ENCODE results near the gene GNL2. TPM values are rescaled to one million over a fixed set of nuclear protein-coding genes. Genes with fewer than 3 reads are reported as not detected.
A peak's percentile ranks its signal among the peaks of the same experiment; 100 is the strongest.

The GNL2 gene
- total RNA-seq, 4 donors from 2014 or later: 27.8 to 67.5 (median 44.2) TPM

DNA sequence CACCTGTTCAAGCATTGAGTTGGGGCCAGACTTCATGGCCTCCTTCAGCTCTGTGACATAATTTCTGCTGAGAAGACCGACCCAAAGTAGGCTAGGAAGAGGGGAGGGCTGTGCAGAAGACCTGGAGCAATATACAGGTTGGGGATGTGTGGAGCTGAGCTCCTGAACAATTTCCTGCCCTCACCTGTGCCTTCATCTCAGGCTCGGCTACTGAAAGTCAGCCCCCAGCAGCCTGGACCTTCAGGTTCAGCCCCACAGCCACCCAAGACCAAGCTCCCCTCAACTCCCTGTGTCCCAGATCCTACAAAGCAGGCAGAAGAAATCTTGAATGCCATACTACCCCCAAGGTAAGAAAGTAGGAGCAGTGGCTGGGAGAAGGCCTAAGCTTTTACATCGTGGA lies 38.3 kb downstream of the GNL2 start:
- peaks cover 0 to 30% (median 20%) of the 10 kb centered on the region in 4 donors for H3K4me1 ChIP-seq
- H3K27me3 ChIP-seq: no peaks in the 10 kb centered on the region
- WGBS, 2 donors: 88 to 89% methylated on average over 3 of the region's 3 CpGs
- no peak for DNase-seq (ENCODE audit: low spot score in 2 of 2)
- no peak for TF ChIP-seq EP300 (IDR thresholded peaks at IDR 0.05)
- no peak for TF ChIP-seq POLR2A (IDR thresholded peaks at IDR 0.05)
- TF ChIP-seq, protein P1, sequence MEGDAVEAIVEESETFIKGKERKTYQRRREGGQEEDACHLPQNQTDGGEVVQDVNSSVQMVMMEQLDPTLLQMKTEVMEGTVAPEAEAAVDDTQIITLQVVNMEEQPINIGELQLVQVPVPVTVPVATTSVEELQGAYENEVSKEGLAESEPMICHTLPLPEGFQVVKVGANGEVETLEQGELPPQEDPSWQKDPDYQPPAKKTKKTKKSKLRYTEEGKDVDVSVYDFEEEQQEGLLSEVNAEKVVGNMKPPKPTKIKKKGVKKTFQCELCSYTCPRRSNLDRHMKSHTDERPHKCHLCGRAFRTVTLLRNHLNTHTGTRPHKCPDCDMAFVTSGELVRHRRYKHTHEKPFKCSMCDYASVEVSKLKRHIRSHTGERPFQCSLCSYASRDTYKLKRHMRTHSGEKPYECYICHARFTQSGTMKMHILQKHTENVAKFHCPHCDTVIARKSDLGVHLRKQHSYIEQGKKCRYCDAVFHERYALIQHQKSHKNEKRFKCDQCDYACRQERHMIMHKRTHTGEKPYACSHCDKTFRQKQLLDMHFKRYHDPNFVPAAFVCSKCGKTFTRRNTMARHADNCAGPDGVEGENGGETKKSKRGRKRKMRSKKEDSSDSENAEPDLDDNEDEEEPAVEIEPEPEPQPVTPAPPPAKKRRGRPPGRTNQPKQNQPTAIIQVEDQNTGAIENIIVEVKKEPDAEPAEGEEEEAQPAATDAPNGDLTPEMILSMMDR (IDR thresholded peaks at IDR 0.05): no peak
- peak overlapping the region in 3 of 4 donors; percentile 35 to 71 (median 70) for H3K27ac ChIP-seq
- H3K36me3 ChIP-seq: peaks cover 0 to 38% (median 0%) of the 10 kb centered on the region in 3 donors
- H3K9me3 ChIP-seq: no peaks in the 10 kb centered on the region
- peak overlapping the region; percentile 15 to 50 (median 20) for H3K4me3 ChIP-seq

DNA sequence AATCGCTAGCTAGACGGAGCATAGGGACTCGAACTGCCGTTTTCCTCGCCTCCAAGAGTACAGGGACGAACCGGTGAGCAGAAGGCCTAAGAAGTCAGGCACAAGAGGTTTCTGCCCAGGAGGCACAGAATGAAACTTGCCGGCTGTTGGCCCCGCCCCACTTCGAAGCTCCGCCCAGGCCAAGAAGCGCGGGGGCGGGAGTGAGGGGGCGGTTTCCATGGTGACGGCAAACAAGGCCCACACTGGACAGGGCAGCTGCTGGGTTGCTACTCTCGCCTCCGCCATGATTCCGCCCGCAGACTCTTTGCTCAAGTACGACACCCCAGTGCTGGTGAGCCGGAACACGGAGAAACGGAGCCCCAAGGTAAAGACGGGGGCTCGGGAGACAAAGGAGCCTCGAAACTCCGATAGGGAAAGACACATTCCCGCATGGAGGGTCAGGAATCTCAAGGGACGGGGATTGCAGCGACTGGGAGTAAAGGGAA lies 39.0 kb downstream of the GNL2 start, which contains the start of gene DNALI1:
TSS of gene DNALI1 (plus strand) at position 229 of the 485 bp plus-strand sequence. CDS start at position 284, 55 bp downstream.
- TF ChIP-seq, protein P1 (IDR thresholded peaks at IDR 0.05): peak in 1 of 5 experiments; percentile 10
- peak in 1 of 2 donors; percentile 16 for TF ChIP-seq POLR2A (IDR thresholded peaks at IDR 0.05)
- peak in 1 of 2 donors; percentile 36 for TF ChIP-seq EP300 (IDR thresholded peaks at IDR 0.05)
- WGBS, 2 donors: 4 to 9% methylated on average over 31 of the region's 31 CpGs
- no peaks in the 10 kb centered on the region for H3K27me3 ChIP-seq
- H3K9me3 ChIP-seq: no peaks in the 10 kb centered on the region
- H3K4me3 ChIP-seq: peak within 1 kb of the TSS; percentile 15 to 50 (median 20)
- H3K27ac ChIP-seq: peak within 1 kb of the TSS in 3 of 4 donors; percentile 35 to 71 (median 70)
- H3K36me3 ChIP-seq: peaks cover 0 to 37% (median 0%) of the 10 kb centered on the region in 3 donors
- DNase-seq (ENCODE audit: low spot score in 2 of 2): peak; percentile 65 to 75
- H3K4me1 ChIP-seq: peaks cover 0 to 36% (median 22%) of the 10 kb centered on the region in 4 donors

DNA sequence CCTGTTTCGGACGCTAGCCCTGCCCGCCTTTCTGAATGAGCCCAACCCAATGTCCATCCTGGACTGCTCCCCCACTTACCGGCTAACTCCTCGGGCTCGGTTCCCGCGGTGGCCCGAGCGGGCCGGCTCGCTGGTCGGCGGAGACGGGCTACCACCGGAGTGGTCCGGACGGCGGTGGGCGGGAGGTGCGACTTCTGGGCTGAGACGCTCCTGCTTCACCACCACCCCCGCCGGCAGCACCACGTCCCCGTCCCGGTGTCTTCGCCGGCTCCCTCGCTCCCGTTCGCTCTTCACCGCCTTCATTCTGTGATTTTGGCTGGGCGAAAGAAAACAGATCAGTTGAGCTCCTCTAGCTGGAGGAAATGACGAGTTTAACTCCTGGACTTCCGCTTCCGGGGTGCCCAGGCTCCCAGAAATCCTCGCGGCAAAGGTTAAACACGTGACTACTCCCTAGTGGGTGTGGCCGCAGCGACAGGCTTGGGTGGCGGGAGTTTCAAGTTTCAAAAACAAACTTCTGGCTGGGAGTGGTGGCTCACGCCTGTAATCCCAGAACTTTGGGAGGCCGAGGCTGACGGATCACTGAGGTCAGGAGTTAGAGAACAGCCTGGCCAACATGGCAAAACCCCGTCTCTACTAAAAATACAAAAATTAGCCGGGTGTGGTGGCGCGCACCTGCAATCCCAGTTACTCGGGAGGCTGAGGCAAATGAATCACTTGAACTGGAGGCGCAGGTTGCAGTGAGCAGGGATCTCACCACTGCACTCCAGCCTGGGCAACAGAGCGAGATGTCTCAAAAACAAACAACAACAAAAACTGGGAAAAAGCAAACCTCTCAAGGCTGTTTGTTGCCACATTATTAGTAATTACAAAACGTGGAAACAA lies 41.6 kb downstream of the GNL2 start, which contains the start of gene SNIP1:
TSS of gene SNIP1 (minus strand) at position 367 of the 882 bp plus-strand sequence. CDS start at position 303, 64 bp downstream.
- peaks cover 0 to 41% (median 0%) of the 10 kb centered on the region in 3 donors for H3K36me3 ChIP-seq
- peak; percentile 77 to 93 for DNase-seq (ENCODE audit: low spot score in 2 of 2)
- H3K4me3 ChIP-seq: peak within 1 kb of the TSS; percentile 92 to 98 (median 95)
- 15 to 20% methylated on average over 36 to 47 of the region's 54 CpGs for WGBS, 2 donors
- H3K4me1 ChIP-seq: peaks cover 0 to 61% (median 24%) of the 10 kb centered on the region in 4 donors
- no peaks in the 10 kb centered on the region for H3K9me3 ChIP-seq
- peak within 1 kb of the TSS; percentile 69 to 94 (median 91) for H3K27ac ChIP-seq
- no peaks in the 10 kb centered on the region for H3K27me3 ChIP-seq
- peak; percentile 31 to 73 for TF ChIP-seq POLR2A (IDR thresholded peaks at IDR 0.05)
- TF ChIP-seq, protein P1 (IDR thresholded peaks at IDR 0.05): peak in 1 of 5 experiments; percentile 26
- peak; percentile 97 to 99 for TF ChIP-seq EP300 (IDR thresholded peaks at IDR 0.05)

DNA sequence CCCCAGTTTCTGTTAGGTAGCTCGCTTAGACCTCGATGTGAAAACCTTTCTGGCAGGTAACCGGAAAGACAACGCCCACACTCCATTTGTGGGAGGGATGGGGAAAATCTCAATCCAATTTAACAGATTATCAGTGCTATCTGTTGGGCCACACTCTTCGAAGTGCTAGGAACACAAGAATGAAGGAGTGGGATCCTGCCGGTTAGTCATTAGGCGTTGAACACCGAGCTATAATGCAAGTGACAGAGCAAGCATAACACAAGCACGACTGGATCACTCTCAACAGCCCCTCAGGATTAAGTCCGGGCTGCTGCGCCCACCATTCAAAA lies 42.2 kb downstream of the GNL2 start:
- no peaks in the 10 kb centered on the region for H3K9me3 ChIP-seq
- no peak for DNase-seq (ENCODE audit: low spot score in 2 of 2)
- no peak for TF ChIP-seq EP300 (IDR thresholded peaks at IDR 0.05)
- TF ChIP-seq POLR2A (IDR thresholded peaks at IDR 0.05): no peak
- TF ChIP-seq, protein P1 (IDR thresholded peaks at IDR 0.05): no peak
- peak overlapping the region; percentile 92 to 98 (median 95) for H3K4me3 ChIP-seq
- peak overlapping the region; percentile 69 to 94 (median 91) for H3K27ac ChIP-seq
- 3 to 6% methylated on average over 8 to 11 of the region's 11 CpGs for WGBS, 2 donors
- peaks cover 0 to 41% (median 0%) of the 10 kb centered on the region in 3 donors for H3K36me3 ChIP-seq
- H3K27me3 ChIP-seq: no peaks in the 10 kb centered on the region
- H3K4me1 ChIP-seq: peaks cover 0 to 61% (median 24%) of the 10 kb centered on the region in 4 donors

Data from tibial nerve (tissue), 4 donors.